ENCODE results near the gene LRRIQ1.

Gene LRRIQ1

DNA sequence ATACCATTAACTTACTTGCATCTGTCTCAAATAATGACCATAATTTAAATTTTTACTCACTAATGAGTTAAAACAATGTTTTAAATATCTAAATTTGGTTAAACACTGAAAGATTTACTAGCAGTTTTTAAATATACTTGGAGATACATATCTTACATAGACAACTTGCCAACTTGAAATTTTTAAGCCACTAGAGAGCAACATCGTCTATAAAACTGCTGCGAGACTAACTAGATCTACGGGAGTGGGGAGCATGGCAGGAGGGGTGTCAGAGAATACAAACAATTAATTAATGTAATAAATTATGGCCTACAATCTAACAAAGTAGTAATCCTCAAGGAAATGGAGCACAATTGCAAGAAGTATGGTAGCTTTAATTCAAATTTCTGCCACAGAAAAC, 120.4 kb downstream of the LRRIQ1 start:
- Histone ChIP-seq H3K79me2 (ENCODE audit: low read length) (no peaks in the 10 kb centered on the region), H3K36me3 (replicated peaks; ENCODE audit: low read depth, low read length) (no peaks in the 10 kb centered on the region), H3K4me2 (ENCODE audit: low read length) (peak overlapping the region; percentile 70), H2AFZ (ENCODE audit: low read depth, low read length) (peak overlapping the region; percentile 82), H3K27ac (ENCODE audit: low read length) (no peak overlapping the region), H3K4me3 (ENCODE audit: low read length) (peak overlapping the region; percentile 67), H3K27me3 (ENCODE audit: low read depth, low read length) (no peaks in the 10 kb centered on the region), H3K4me1 (ENCODE audit: low read length) (peaks cover 4% of the 10 kb centered on the region; the same call in 1 of the 2 replicates), H3K9ac (ENCODE audit: low read length) (peak overlapping the region; percentile 42; the same call in 1 of the 2 replicates), H4K20me1 (ENCODE audit: insufficient read depth, low read length) (no peaks in the 10 kb centered on the region), H3K9me3 (ENCODE audit: insufficient read depth, low read length) (no peaks in the 10 kb centered on the region)
- TF ChIP-seq, protein P1, sequence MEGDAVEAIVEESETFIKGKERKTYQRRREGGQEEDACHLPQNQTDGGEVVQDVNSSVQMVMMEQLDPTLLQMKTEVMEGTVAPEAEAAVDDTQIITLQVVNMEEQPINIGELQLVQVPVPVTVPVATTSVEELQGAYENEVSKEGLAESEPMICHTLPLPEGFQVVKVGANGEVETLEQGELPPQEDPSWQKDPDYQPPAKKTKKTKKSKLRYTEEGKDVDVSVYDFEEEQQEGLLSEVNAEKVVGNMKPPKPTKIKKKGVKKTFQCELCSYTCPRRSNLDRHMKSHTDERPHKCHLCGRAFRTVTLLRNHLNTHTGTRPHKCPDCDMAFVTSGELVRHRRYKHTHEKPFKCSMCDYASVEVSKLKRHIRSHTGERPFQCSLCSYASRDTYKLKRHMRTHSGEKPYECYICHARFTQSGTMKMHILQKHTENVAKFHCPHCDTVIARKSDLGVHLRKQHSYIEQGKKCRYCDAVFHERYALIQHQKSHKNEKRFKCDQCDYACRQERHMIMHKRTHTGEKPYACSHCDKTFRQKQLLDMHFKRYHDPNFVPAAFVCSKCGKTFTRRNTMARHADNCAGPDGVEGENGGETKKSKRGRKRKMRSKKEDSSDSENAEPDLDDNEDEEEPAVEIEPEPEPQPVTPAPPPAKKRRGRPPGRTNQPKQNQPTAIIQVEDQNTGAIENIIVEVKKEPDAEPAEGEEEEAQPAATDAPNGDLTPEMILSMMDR (IDR thresholded peaks at IDR 0.05; ENCODE audit: low read depth, low read length) = peak; percentile 53
- TF ChIP-seq EZH2phosphoT487 (IDR thresholded peaks at IDR 0.05; ENCODE audit: low read depth) = no peak

DNA sequence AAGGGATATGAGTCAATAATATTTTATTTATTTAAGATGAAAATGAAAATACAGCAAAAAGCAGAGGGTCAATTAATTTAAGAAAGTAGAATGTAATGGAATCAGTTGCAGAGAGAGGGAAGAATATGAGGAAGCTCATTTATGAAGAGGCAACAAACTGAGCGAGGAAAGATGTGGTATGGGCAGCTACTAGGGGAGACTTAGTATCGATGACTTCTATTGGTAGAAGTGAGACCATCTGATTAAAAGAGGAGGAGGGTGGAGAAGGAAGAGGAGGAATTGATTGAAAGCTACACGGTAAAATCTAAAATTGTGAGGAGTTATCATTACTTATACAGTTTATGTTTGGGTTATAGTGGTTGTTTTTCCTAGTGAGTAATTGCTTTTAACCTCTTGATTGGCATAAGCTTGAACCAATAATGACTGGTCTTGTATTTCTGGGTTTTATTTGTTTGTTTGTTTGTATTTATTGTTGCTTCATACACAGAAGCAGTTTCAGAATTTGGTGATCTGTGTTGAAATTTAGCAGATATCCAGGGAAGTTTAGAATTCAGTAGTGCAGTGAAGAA, 121.0 kb downstream of the LRRIQ1 start:
- peak overlapping the region; percentile 42; the same call in 1 of the 2 replicates for H3K9ac ChIP-seq (ENCODE audit: low read length)
- peak overlapping the region; percentile 67 for H3K4me3 ChIP-seq (ENCODE audit: low read length)
- H4K20me1 ChIP-seq (ENCODE audit: insufficient read depth, low read length) = no peaks in the 10 kb centered on the region
- no peak overlapping the region for H3K27ac ChIP-seq (ENCODE audit: low read length)
- H2AFZ ChIP-seq (ENCODE audit: low read depth, low read length) = peak overlapping the region; percentile 82
- H3K36me3 ChIP-seq (replicated peaks; ENCODE audit: low read depth, low read length) = no peaks in the 10 kb centered on the region
- no peaks in the 10 kb centered on the region for H3K9me3 ChIP-seq (ENCODE audit: insufficient read depth, low read length)
- peak overlapping the region; percentile 70 for H3K4me2 ChIP-seq (ENCODE audit: low read length)
- peaks cover 4% of the 10 kb centered on the region; the same call in 1 of the 2 replicates for H3K4me1 ChIP-seq (ENCODE audit: low read length)
- H3K27me3 ChIP-seq (ENCODE audit: low read depth, low read length) = no peaks in the 10 kb centered on the region
- H3K79me2 ChIP-seq (ENCODE audit: low read length) = no peaks in the 10 kb centered on the region
- no peak for TF ChIP-seq EZH2phosphoT487 (IDR thresholded peaks at IDR 0.05; ENCODE audit: low read depth)
- TF ChIP-seq, protein P1 (IDR thresholded peaks at IDR 0.05; ENCODE audit: low read depth, low read length) = no peak

DNA sequence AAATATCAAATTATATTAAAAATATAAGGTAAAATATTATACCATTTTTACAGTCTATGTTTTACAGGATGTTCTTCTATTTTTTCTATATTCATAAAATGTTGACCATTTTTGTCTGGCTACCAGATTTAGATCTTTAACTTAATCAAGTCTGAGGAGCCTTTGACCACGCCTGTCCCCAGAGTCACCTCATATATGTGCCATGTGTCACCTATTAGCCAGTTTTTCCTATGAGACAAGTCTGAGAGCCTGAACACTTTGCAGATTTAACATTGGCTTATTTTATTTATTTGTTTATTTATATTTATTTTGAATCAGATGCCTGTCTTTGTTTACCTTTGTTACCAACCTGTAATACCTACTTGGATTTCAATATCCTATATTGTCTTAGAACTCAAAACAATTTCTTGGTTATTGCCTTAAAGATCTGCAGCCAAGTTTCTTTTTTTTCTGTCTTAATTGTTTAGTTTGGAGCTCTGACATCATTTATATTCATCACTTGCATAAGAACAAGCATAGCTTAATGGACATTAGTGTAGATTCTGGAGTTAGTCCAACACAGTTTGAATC, 127.7 kb downstream of the LRRIQ1 start:
- Histone ChIP-seq H2AFZ (ENCODE audit: low read depth, low read length) (no peak overlapping the region; the same call in 1 of the 2 replicates), H3K79me2 (ENCODE audit: low read length) (no peaks in the 10 kb centered on the region), H3K4me3 (ENCODE audit: low read length) (no peak overlapping the region)

DNA sequence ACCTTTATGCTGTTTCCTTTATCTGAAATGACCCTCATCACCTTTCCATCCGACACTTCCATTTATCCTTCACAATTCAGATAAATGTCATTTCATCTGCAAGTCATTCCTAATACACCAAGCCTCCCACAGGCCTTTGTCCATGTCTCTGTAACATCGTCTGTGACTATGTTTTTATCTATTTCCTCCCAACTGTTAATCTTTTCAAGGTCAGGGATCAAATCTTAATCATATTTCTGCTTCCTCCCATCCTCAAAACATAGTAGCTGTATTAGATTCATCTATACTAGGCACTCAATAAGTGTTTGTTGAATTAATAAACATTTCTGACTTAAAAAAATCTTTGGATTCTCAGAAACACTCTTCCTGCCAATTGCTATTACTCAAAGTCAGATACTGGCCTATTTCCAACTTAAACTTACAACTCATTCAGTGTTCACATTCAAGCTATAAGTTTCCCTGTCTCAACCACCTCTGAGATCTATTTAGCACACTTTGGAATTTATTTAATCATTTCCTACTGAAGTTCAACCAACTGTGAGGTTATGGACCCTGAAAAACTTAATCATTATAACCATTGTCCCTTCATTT, 143.6 kb downstream of the LRRIQ1 start:
- Histone ChIP-seq H2AFZ (ENCODE audit: low read depth, low read length) (no peak overlapping the region), H3K27ac (ENCODE audit: low read length) (no peak overlapping the region), H3K9ac (ENCODE audit: low read length) (no peak overlapping the region), H3K36me3 (replicated peaks; ENCODE audit: low read depth, low read length) (no peaks in the 10 kb centered on the region), H3K4me2 (ENCODE audit: low read length) (no peak overlapping the region), H3K9me3 (ENCODE audit: insufficient read depth, low read length) (no peaks in the 10 kb centered on the region), H4K20me1 (ENCODE audit: insufficient read depth, low read length) (no peaks in the 10 kb centered on the region), H3K4me3 (ENCODE audit: low read length) (no peak overlapping the region), H3K79me2 (ENCODE audit: low read length) (no peaks in the 10 kb centered on the region), H3K4me1 (ENCODE audit: low read length) (no peaks in the 10 kb centered on the region), H3K27me3 (ENCODE audit: low read depth, low read length) (no peaks in the 10 kb centered on the region)
- TF ChIP-seq, protein P1 (IDR thresholded peaks at IDR 0.05; ENCODE audit: low read depth, low read length) = no peak
- TF ChIP-seq EZH2phosphoT487 (IDR thresholded peaks at IDR 0.05; ENCODE audit: low read depth) = no peak

More for the DNA sequence above, 127.7 kb downstream of the LRRIQ1 start:
- Histone ChIP-seq H3K9ac (ENCODE audit: low read length) (no peak overlapping the region), H3K36me3 (replicated peaks; ENCODE audit: low read depth, low read length) (no peaks in the 10 kb centered on the region), H3K27ac (ENCODE audit: low read length) (no peak overlapping the region), H3K27me3 (ENCODE audit: low read depth, low read length) (no peaks in the 10 kb centered on the region), H3K4me1 (ENCODE audit: low read length) (no peaks in the 10 kb centered on the region), H4K20me1 (ENCODE audit: insufficient read depth, low read length) (no peaks in the 10 kb centered on the region), H3K4me2 (ENCODE audit: low read length) (no peak overlapping the region), H3K9me3 (ENCODE audit: insufficient read depth, low read length) (no peaks in the 10 kb centered on the region)
- TF ChIP-seq, protein P1 (IDR thresholded peaks at IDR 0.05; ENCODE audit: low read depth, low read length) = no peak
- TF ChIP-seq EZH2phosphoT487 (IDR thresholded peaks at IDR 0.05; ENCODE audit: low read depth) = no peak
